Mesothelial cell of epicardium (in vitro differentiated cells): ENCODE results near the gene GNAI3. TPM values are rescaled to one million over a fixed set of nuclear protein-coding genes. Genes with fewer than 3 reads are reported as not detected.

Source experiments
- DNase-seq, 2 experiments: peaks; one replicate each; pipeline ENCODE4 v3.0.0; 2021; ENCODE audit warnings: low spot score in 2 of 2; ENCODE audit not compliant: unreplicated experiment in 2 of 2
- H3K27ac Mint-ChIP-seq: 2 replicates; pipeline ENCODE4 v1.8.0; 2021; ENCODE audit warnings: mixed read lengths
- H3K27me3 Mint-ChIP-seq: 2 replicates; pipeline ENCODE4 v1.8.0; 2021; ENCODE audit warnings: low read depth, mixed read lengths
- H3K36me3 Mint-ChIP-seq: 2 replicates; pipeline ENCODE4 v1.8.0; 2021; ENCODE audit warnings: mixed read lengths
- H3K4me1 Mint-ChIP-seq: 2 replicates; pipeline ENCODE4 v1.8.0; 2021; ENCODE audit warnings: mixed read lengths
- H3K4me3 Mint-ChIP-seq: 2 replicates; pipeline ENCODE4 v1.8.0; 2021; ENCODE audit warnings: mild to moderate bottlenecking, moderate library complexity, mixed read lengths
- H3K9me3 Mint-ChIP-seq: 2 replicates; pipeline ENCODE4 v1.8.0; 2021; ENCODE audit warnings: mixed read lengths
- CTCF ChIP-seq: fragments of 200-600 bp; sonication (generic); IDR thresholded peaks from one replicate; pipeline ENCODE4 v1.5.0; 2021; ENCODE audit warnings: antibody characterized with exemption; ENCODE audit not compliant: unreplicated experiment
- total RNA-seq: library from RNA; stranded (reverse); gene quantifications from 3 replicates; pipeline ENCODE4 v1.2.1, GENCODE V29; 2021

The GNAI3 gene
- total RNA-seq, 1 donor from 2014 or later, result 8.2 TPM

GRCh38 chr1:109579491-109579890, 31.1 kb downstream of the GNAI3 start:
- Mint-ChIP-seq H3K36me3 (peaks cover 36% of the 10 kb centered on the region), H3K27ac (no peak overlapping the region), H3K4me1 (no peaks in the 10 kb centered on the region), H3K9me3 (no peaks in the 10 kb centered on the region), H3K27me3 (no peaks in the 10 kb centered on the region), H3K4me3 (no peak overlapping the region)
- no peak for TF ChIP-seq CTCF
- no peak for DNase-seq

GRCh38 chr1:109582021-109582420, 33.6 kb downstream of the GNAI3 start:
- no peak for TF ChIP-seq CTCF
- Mint-ChIP-seq H3K27me3 (no peaks in the 10 kb centered on the region), H3K4me3 (no peak overlapping the region), H3K9me3 (no peaks in the 10 kb centered on the region), H3K4me1 (no peaks in the 10 kb centered on the region), H3K36me3 (peaks cover 41% of the 10 kb centered on the region), H3K27ac (no peak overlapping the region)
- no peak for DNase-seq

- DNase-seq, result no peak
- H3K4me1 Mint-ChIP-seq, result no peaks in the 10 kb centered on the region
- peaks cover 48% of the 10 kb centered on the region for H3K36me3 Mint-ChIP-seq
- TF ChIP-seq CTCF, result no peak
- no peaks in the 10 kb centered on the region for H3K27me3 Mint-ChIP-seq
- no peaks in the 10 kb centered on the region for H3K9me3 Mint-ChIP-seq
- H3K27ac Mint-ChIP-seq, result no peak overlapping the region
- no peak overlapping the region for H3K4me3 Mint-ChIP-seq
Measured at GRCh38 chr1:109584766-109585165, 36.4 kb downstream of the GNAI3 start.

- Mint-ChIP-seq H3K27me3 (no peaks in the 10 kb centered on the region), H3K36me3 (peaks cover 45% of the 10 kb centered on the region), H3K4me3 (no peak overlapping the region), H3K9me3 (no peaks in the 10 kb centered on the region), H3K27ac (no peak overlapping the region), H3K4me1 (no peaks in the 10 kb centered on the region)
- DNase-seq, result no peak
- TF ChIP-seq CTCF, result no peak
Measured at GRCh38 chr1:109586055-109586454, 37.6 kb downstream of the GNAI3 start.

- no peaks in the 10 kb centered on the region for H3K9me3 Mint-ChIP-seq
- DNase-seq, result no peak
Measured at GRCh38 chr1:109589177-109589576, 40.8 kb downstream of the GNAI3 start.

More at GRCh38 chr1:109589177-109589576, 40.8 kb downstream of the GNAI3 start:
- Mint-ChIP-seq H3K36me3 (peaks cover 46% of the 10 kb centered on the region), H3K27me3 (no peaks in the 10 kb centered on the region), H3K27ac (no peak overlapping the region), H3K4me3 (no peak overlapping the region), H3K4me1 (no peaks in the 10 kb centered on the region)
- TF ChIP-seq CTCF, result no peak
